GM23338 (cell line): ENCODE data around the gene CCDC54. TPM values are rescaled to one million over a fixed set of nuclear protein-coding genes. Genes with fewer than 3 reads are reported as not detected.

Experiments used
- ATAC-seq: fragments of 200-7000 bp; cut with Tn5 transposase; 3 replicates; pipeline ENCODE4 v1.9.1; 2020
- DNase-seq: peaks from one replicate; pipeline ENCODE4 v3.0.0-alpha.2; 2015; ENCODE audit warnings: low spot score
- H2AFZ ChIP-seq: fragments of 200-600 bp; sonication (generic); 2 replicates; pipeline ENCODE4 v1.8.0; 2016; ENCODE audit warnings: antibody characterized with exemption, mild to moderate bottlenecking, moderate library complexity
- H3F3A ChIP-seq: fragments of 200-600 bp; sonication (generic); replicated peaks from 2 replicates; pipeline ENCODE4 v1.8.0; 2017; ENCODE audit warnings: antibody characterized with exemption, mixed run types, low read depth
- H3K27ac ChIP-seq: fragments of 200-600 bp; sonication (generic); 2 replicates; pipeline ENCODE4 v1.6.1; 2016; ENCODE audit warnings: low read depth
- H3K27me3 ChIP-seq: fragments of 200-600 bp; sonication (generic); 2 replicates; pipeline ENCODE4 v1.8.0; 2016; ENCODE audit warnings: mild to moderate bottlenecking, mixed run types, moderate library complexity; ENCODE audit not compliant: insufficient read depth
- H3K36me3 ChIP-seq: fragments of 200-600 bp; sonication (generic); 2 replicates; pipeline ENCODE4 v1.8.0; 2016; ENCODE audit warnings: mild to moderate bottlenecking; ENCODE audit not compliant: insufficient read depth
- H3K4me1 ChIP-seq: fragments of 200-600 bp; sonication (generic); 2 replicates; pipeline ENCODE4 v1.8.0; 2016; ENCODE audit warnings: mild to moderate bottlenecking, moderate library complexity; ENCODE audit not compliant: insufficient read depth
- H3K4me2 ChIP-seq: fragments of 200-600 bp; sonication (generic); 2 replicates; pipeline ENCODE4 v1.7.1; 2017; ENCODE audit warnings: mixed run types
- H3K4me3 ChIP-seq: fragments of 200-600 bp; sonication (generic); 2 replicates; pipeline ENCODE4 v1.6.1; 2016; ENCODE audit warnings: mixed run types
- H3K79me2 ChIP-seq: fragments of 200-600 bp; sonication (generic); replicated peaks from 2 replicates; pipeline ENCODE4 v1.8.0; 2017; ENCODE audit warnings: mild to moderate bottlenecking; ENCODE audit not compliant: insufficient read depth
- H3K9me2 ChIP-seq: fragments of 200-600 bp; sonication (generic); 2 replicates; pipeline ENCODE4 v1.8.0; 2017; ENCODE audit not compliant: insufficient read depth
- H4K20me1 ChIP-seq: fragments of 200-600 bp; sonication (generic); replicated peaks from 2 replicates; pipeline ENCODE4 v1.8.0; 2017; ENCODE audit warnings: mild to moderate bottlenecking; ENCODE audit not compliant: insufficient read depth
- H3K27ac Mint-ChIP-seq: 2 replicates; pipeline ENCODE4 v1.8.0; 2020; ENCODE audit warnings: inconsistent platforms, mild to moderate bottlenecking, moderate library complexity, mixed read lengths
- H3K27me3 Mint-ChIP-seq: 3 replicates; pipeline ENCODE4 v1.8.0; 2022; ENCODE audit warnings: low read depth, mild to moderate bottlenecking, moderate library complexity, mixed read lengths, inconsistent platforms; ENCODE audit not compliant: insufficient read depth, poor library complexity
- H3K36me3 Mint-ChIP-seq: 3 replicates; pipeline ENCODE4 v1.8.0; 2021; ENCODE audit warnings: low read depth, mild to moderate bottlenecking, inconsistent platforms, moderate library complexity, mixed read lengths
- H3K4me1 Mint-ChIP-seq: 3 replicates; pipeline ENCODE4 v1.8.0; 2020; ENCODE audit warnings: mild to moderate bottlenecking, inconsistent platforms, mixed read lengths
- H3K4me3 Mint-ChIP-seq: 3 replicates; pipeline ENCODE4 v1.8.0; 2021; ENCODE audit warnings: moderate library complexity, mild to moderate bottlenecking, inconsistent platforms, mixed read lengths
- H3K9me3 Mint-ChIP-seq: 3 replicates; pipeline ENCODE4 v1.8.0; 2020; ENCODE audit warnings: moderate library complexity, mild to moderate bottlenecking, inconsistent platforms, mixed read lengths
- CREB1 ChIP-seq: fragments of 250-450 bp; sonication (Bioruptor Pico); IDR thresholded peaks from 2 replicates; pipeline ENCODE4 v1.5.0; 2020; ENCODE audit warnings: low read depth, mild to moderate bottlenecking, moderate library complexity
- CTCF ChIP-seq, 2 experiments: fragments of 200-600 bp in 1 of 2; sonication (generic) in 1 of 2; conservative IDR thresholded peaks; 2 replicates each; pipeline versions ENCODE4 v1.5.1 to v1.6.1; 2016 to 2017; ENCODE audit warnings: antibody characterized with exemption in 2 of 2, low read depth in 2 of 2, mild to moderate bottlenecking in 2 of 2, moderate library complexity in 1 of 2
- EZH2 ChIP-seq: fragments of 200-600 bp; sonication (generic); IDR thresholded peaks from one replicate; pipeline ENCODE4 v1.8.0; 2017; ENCODE audit warnings: antibody characterized with exemption, mild to moderate bottlenecking, low read depth; ENCODE audit not compliant: unreplicated experiment
- EZH2phosphoT487 ChIP-seq: fragments of 200-600 bp; sonication (generic); IDR thresholded peaks from one replicate; pipeline ENCODE4 v1.8.1; 2018; ENCODE audit warnings: antibody characterized with exemption; ENCODE audit not compliant: unreplicated experiment
- NANOG ChIP-seq: IDR thresholded peaks from 2 replicates; pipeline ENCODE4 v1.6.1; 2016; ENCODE audit warnings: antibody characterized with exemption, borderline replicate concordance
- REST ChIP-seq: IDR thresholded peaks from one replicate; pipeline ENCODE4 v1.6.1; 2018; ENCODE audit warnings: antibody characterized with exemption; ENCODE audit not compliant: unreplicated experiment
- STAT1 ChIP-seq: IDR thresholded peaks from one replicate; pipeline ENCODE4 v1.6.1; 2016; ENCODE audit warnings: antibody characterized with exemption; ENCODE audit not compliant: unreplicated experiment
- ZNF462 ChIP-seq: fragments of 250-450 bp; sonication (Bioruptor Pico); IDR thresholded peaks from 2 replicates; pipeline ENCODE4 v1.5.0; 2020; ENCODE audit warnings: mild to moderate bottlenecking, moderate library complexity
- polyA plus RNA-seq: library from polyadenylated mRNA; unstranded; fragments of >200 nt; fragmentation: Nextera tagmentation; extraction: Ambion mirVana; gene quantifications from 2 replicates; pipeline ENCODE4 v1.2.1, GENCODE V29; 2016
- total RNA-seq: library from RNA; depleted of rRNA; stranded (reverse); fragments of >200 nt; shearing (Covaris generic); gene quantifications from 2 replicates; pipeline ENCODE4 v1.2.3, GENCODE V29; 2014

The CCDC54 gene
- total and polyA plus RNA-seq, 2 experiments from 2014 or later: not detected

- no peak overlapping the region for H3K27ac ChIP-seq
- H2AFZ ChIP-seq: no peak overlapping the region
- TF ChIP-seq ZNF462 (CRISPR knock-in tag): no peak
- TF ChIP-seq EZH2: no peak
- TF ChIP-seq NANOG: no peak
- no peak for TF ChIP-seq STAT1
- TF ChIP-seq CREB1: no peak
- TF ChIP-seq EZH2phosphoT487: no peak
- no peak for TF ChIP-seq REST
- TF ChIP-seq CTCF (conservative IDR thresholded peaks at IDR 0.05; ENCODE audit: low read depth in 2 of 2): no peak
- H3K4me3 Mint-ChIP-seq: no peak overlapping the region
- H3K27me3 ChIP-seq: no peaks in the 10 kb centered on the region
- no peaks in the 10 kb centered on the region for H3K9me3 Mint-ChIP-seq
- peaks cover 2% of the 10 kb centered on the region for H3K27me3 Mint-ChIP-seq
- DNase-seq: no peak
- peaks cover 8% of the 10 kb centered on the region for H3K9me2 ChIP-seq
- no peak overlapping the region for H3K4me2 ChIP-seq
- no peak for ATAC-seq
- H3K4me3 ChIP-seq: no peak overlapping the region
- no peaks in the 10 kb centered on the region for H3K79me2 ChIP-seq
- H3K27ac Mint-ChIP-seq: no peak overlapping the region
- peaks cover 10% of the 10 kb centered on the region; the same call in 1 of the 2 replicates for H3K4me1 ChIP-seq
- no peaks in the 10 kb centered on the region for H4K20me1 ChIP-seq
- peaks cover under 1% of the 10 kb centered on the region; the same call in 1 of the 3 replicates for H3K36me3 Mint-ChIP-seq
- peaks cover 12% of the 10 kb centered on the region; the same call in 2 of the 3 replicates for H3K4me1 Mint-ChIP-seq
- no peaks in the 10 kb centered on the region; the same call in 1 of the 2 replicates for H3K36me3 ChIP-seq
- H3F3A ChIP-seq: no peaks in the 10 kb centered on the region
Measured at GRCh38 chr3:107373896-107374295, 3.3 kb upstream of the CCDC54 start.
